HCT116 (cell line): Measurements from ENCODE around the gene ABTB1.

Experiments
- CTCF ChIP-seq, 3 experiments: fragments of 200-600 bp in 1 of 3; sonication (generic) in 1 of 3; IDR thresholded peaks in 2 of 3; conservative IDR thresholded peaks in 1 of 3; 2 replicates each; pipeline ENCODE4 v1.5.1; 2012 to 2017; ENCODE audit warnings: low read depth in 2 of 3, low read length in 2 of 3, antibody characterized with exemption in 1 of 3, borderline replicate concordance in 1 of 3, control low read depth in 1 of 3, mild to moderate bottlenecking in 1 of 3, mixed read lengths in 1 of 3, mixed run types in 1 of 3, moderate library complexity in 1 of 3; ENCODE audit not compliant: insufficient read depth in 1 of 3
- EGR1 ChIP-seq: IDR thresholded peaks from 2 replicates; pipeline ENCODE4 v1.6.1; 2012; ENCODE audit warnings: low read depth
- EZH2 ChIP-seq: fragments of 200-600 bp; sonication (generic); IDR thresholded peaks from 2 replicates; pipeline ENCODE4 v1.6.1; 2017; ENCODE audit warnings: antibody characterized with exemption, mixed run types
- JUND ChIP-seq: IDR thresholded peaks from 2 replicates; pipeline ENCODE4 v1.6.1; 2012
- REST ChIP-seq: IDR thresholded peaks from 2 replicates; pipeline ENCODE4 v1.6.1; 2012; ENCODE audit warnings: low read depth
- TCF7L2 ChIP-seq: IDR thresholded peaks from 2 replicates; pipeline ENCODE4 v1.7.0; 2011; ENCODE audit warnings: borderline replicate concordance, inconsistent platforms; ENCODE audit not compliant: insufficient read depth, insufficient read length; ENCODE audit errors: extremely low read depth
- ZFX ChIP-seq: fragments of 450-650 bp; IDR thresholded peaks from 2 replicates; pipeline ENCODE4 v1.6.1; 2017
- TF ChIP-seq, protein P1 (sequence below): IDR thresholded peaks from 2 replicates; pipeline ENCODE4 v1.6.1; 2011; ENCODE audit warnings: mild to moderate bottlenecking, low read length, moderate library complexity; ENCODE audit not compliant: insufficient replicate concordance; ENCODE audit errors: extremely low read depth

- peak; percentile 82 to 94 (median 91) for TF ChIP-seq CTCF (IDR thresholded peaks at IDR 0.05 in 2 of 3, conservative IDR thresholded peaks at IDR 0.05 in 1 of 3; ENCODE audit: borderline replicate concordance in 1 of 3, insufficient read depth in 1 of 3, low read depth in 2 of 3, low read length in 2 of 3)
- no peak for TF ChIP-seq TCF7L2
- TF ChIP-seq ZFX = no peak
- TF ChIP-seq REST = no peak
- no peak for TF ChIP-seq EZH2
- TF ChIP-seq JUND = no peak
- TF ChIP-seq EGR1 = no peak
- TF ChIP-seq, protein P1, sequence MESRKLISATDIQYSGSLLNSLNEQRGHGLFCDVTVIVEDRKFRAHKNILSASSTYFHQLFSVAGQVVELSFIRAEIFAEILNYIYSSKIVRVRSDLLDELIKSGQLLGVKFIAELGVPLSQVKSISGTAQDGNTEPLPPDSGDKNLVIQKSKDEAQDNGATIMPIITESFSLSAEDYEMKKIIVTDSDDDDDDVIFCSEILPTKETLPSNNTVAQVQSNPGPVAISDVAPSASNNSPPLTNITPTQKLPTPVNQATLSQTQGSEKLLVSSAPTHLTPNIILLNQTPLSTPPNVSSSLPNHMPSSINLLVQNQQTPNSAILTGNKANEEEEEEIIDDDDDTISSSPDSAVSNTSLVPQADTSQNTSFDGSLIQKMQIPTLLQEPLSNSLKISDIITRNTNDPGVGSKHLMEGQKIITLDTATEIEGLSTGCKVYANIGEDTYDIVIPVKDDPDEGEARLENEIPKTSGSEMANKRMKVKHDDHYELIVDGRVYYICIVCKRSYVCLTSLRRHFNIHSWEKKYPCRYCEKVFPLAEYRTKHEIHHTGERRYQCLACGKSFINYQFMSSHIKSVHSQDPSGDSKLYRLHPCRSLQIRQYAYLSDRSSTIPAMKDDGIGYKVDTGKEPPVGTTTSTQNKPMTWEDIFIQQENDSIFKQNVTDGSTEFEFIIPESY = no peak
Observed at GRCh38 chr3:127652246-127652995, 20.3 kb upstream of the ABTB1 start.
